GM10266 (cell line): ENCODE results near the gene KIF25.

Source experiments
- DNase-seq: peaks from one replicate; pipeline ENCODE4 v3.0.0; 2012; ENCODE audit errors: extremely low spot score
- CTCF ChIP-seq: IDR thresholded peaks from 2 replicates; pipeline ENCODE4 v1.5.1; 2012; ENCODE audit warnings: mild to moderate bottlenecking, low read depth; ENCODE audit not compliant: control insufficient read depth, insufficient read depth; ENCODE audit errors: missing control alignments

Gene KIF25

GRCh38 chr6:167980911-167981580 is 16.4 kb upstream of the KIF25 start:
- DNase-seq, result no peak
- TF ChIP-seq CTCF, result no peak

- TF ChIP-seq CTCF, result no peak
- DNase-seq, result no peak
Observed at GRCh38 chr6:167981916-167982462, 15.5 kb upstream of the KIF25 start.

GRCh38 chr6:167984144-167984719 is 13.2 kb upstream of the KIF25 start:
- DNase-seq, result no peak
- TF ChIP-seq CTCF, result no peak

- DNase-seq, result no peak
- TF ChIP-seq CTCF, result no peak
Observed at GRCh38 chr6:167984876-167985604, 12.4 kb upstream of the KIF25 start.

GRCh38 chr6:167985911-167986595 is 11.4 kb upstream of the KIF25 start:
- no peak for DNase-seq
- no peak for TF ChIP-seq CTCF

- no peak for TF ChIP-seq CTCF
- no peak for DNase-seq
Observed at GRCh38 chr6:167987396-167988153, 9.9 kb upstream of the KIF25 start.
